GM20000 (cell line): ENCODE data around the gene PCID2.
A peak's percentile ranks its signal among the peaks of the same experiment; 100 is the strongest.

Experiments used
- DNase-seq: peaks from one replicate; pipeline ENCODE4 v3.0.0; 2012; ENCODE audit warnings: low spot score
- TF ChIP-seq, protein P1 (sequence below): IDR thresholded peaks from 2 replicates; pipeline ENCODE4 v1.5.1; 2012; ENCODE audit warnings: mild to moderate bottlenecking, control low read depth; ENCODE audit errors: extremely low read depth, missing control alignments

Gene PCID2

DNA sequence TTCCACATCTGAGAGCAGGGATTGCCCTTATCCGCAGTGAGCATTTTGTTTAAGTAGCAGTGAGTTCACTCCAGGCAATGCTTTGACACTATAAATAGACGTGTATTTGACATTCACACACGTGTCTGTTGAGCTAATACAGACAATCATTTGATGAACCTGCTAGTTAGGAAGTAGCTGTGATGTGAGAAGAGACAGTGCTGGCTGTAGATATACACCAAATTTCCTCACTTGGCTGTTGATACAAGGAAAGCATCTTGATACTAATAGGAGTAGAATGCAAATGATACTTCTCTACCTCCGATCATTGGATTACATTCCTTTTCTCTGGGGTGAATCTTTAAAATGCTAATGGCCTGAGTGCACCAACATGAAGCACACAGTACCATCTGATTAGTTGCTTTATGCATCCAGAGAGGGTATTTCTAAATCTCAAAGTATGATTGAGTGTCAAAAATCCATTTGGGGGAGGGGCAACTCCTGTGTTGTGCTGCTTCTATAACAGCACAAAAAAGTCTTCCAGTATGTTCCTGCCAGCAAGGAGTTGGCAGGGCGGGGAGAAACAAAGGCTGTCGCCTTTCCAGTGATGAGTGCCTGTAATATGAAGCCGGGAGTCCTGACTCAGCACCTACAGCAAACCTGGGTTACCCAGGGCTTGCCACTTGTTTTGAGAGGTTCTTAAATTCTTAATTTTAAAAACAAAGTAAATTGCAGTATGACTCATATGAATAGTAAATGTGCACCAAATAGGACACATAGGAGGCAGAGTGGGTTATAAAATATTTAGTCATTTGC, 8.0 kb upstream of the PCID2 start:
- TF ChIP-seq, protein P1, sequence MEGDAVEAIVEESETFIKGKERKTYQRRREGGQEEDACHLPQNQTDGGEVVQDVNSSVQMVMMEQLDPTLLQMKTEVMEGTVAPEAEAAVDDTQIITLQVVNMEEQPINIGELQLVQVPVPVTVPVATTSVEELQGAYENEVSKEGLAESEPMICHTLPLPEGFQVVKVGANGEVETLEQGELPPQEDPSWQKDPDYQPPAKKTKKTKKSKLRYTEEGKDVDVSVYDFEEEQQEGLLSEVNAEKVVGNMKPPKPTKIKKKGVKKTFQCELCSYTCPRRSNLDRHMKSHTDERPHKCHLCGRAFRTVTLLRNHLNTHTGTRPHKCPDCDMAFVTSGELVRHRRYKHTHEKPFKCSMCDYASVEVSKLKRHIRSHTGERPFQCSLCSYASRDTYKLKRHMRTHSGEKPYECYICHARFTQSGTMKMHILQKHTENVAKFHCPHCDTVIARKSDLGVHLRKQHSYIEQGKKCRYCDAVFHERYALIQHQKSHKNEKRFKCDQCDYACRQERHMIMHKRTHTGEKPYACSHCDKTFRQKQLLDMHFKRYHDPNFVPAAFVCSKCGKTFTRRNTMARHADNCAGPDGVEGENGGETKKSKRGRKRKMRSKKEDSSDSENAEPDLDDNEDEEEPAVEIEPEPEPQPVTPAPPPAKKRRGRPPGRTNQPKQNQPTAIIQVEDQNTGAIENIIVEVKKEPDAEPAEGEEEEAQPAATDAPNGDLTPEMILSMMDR, result no peak
- no peak for DNase-seq

DNA sequence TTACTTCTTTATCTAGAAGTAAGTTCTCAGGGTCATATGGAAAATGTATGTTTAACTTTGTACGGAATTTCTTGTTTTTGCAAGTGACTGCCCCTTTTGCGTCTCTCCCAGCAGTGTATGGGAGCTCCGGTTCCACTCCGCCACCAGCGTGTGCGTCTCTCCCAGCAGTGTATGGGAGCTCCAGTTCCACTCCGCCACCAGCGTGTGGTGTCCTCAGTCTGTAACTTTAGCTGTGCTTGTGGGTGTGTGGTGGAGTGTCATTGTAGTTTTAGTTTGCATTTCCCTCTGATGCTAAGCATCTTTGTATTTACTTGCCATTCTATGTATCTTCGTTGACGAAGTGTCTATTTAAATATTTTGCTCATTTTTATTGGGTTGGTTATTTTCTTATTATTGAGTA, 3.3 kb upstream of the PCID2 start:
- DNase-seq, result no peak
- TF ChIP-seq, protein P1, result no peak

DNA sequence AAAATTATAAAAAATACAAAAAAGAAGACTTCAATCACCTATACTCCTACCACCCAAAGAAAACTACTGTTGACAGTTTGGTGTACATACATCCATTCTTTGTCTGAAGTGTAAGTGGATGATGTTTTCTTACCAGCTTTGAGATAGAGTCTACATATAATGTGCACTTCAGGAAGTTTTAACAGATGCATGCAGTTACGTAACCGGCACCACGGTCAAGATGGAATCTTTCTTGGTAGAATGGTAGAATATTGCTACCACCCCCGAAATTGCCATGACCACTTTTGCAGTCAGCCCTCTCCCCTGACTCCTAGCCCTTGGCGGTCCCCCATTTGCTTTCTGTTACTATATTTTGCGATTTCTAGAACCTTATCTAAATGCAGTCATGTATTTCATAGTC, 2.4 kb upstream of the PCID2 start:
- no peak for DNase-seq
- TF ChIP-seq, protein P1, result no peak

DNA sequence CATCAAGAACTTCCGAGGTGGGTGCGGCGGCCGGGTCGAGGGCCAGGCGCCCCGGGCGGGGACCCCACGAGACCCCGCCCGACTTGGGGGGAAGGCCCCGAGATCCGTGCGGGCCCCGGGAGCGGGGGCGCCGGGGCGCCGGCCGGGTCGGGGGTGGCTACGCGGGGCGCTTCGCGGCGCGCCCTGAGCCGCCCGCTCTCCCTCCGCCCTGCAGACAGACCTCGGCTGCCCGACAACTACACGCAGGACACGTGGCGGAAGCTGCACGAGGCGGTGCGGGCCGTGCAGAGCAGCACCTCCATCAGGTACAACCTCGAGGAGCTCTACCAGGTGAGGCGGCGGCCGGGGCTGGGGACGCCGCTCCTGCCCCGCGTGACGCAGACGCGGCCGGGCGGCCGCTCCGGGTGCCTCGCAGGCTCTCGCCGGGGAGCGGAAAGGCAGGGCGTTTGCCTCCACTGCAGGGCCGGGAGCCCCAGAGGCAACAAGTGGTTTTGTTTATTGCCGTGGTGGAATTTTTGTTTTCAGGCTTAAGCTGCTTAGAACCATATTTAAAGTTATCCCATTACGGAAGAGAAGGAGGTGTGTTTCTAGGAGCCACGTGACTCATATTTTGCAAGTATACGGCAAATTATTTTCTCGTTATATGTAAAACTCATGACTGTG, 1.4 kb upstream of the PCID2 start:
- TF ChIP-seq, protein P1, result no peak
- DNase-seq, result peak; percentile 80

DNA sequence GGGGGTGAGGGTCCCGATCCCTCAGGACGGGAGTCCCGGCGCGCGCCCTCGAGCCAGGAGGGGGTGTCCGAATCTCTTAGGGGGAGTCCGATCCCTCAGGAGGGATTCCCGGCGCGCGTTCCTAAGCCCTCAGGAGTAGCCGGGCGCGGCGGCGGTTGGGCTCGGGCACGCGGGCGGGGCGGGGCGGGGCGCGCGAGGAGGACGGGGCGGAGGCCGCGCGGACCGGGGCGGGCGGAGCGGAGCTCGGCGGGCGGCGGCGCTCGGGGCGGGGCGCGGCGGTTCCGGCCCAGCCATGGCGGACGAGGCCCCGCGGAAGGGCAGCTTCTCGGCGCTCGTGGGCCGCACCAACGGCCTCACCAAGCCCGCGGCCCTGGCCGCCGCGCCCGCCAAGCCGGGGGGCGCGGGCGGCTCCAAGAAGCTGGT, 878 bp upstream of the PCID2 start, which contains the start of gene CUL4A:
TSS of gene CUL4A (plus strand) at position 278 of the 423 bp plus-strand sequence. CDS start at position 293, 15 bp downstream.
- TF ChIP-seq, protein P1, result no peak
- DNase-seq, result peak; percentile 93

DNA sequence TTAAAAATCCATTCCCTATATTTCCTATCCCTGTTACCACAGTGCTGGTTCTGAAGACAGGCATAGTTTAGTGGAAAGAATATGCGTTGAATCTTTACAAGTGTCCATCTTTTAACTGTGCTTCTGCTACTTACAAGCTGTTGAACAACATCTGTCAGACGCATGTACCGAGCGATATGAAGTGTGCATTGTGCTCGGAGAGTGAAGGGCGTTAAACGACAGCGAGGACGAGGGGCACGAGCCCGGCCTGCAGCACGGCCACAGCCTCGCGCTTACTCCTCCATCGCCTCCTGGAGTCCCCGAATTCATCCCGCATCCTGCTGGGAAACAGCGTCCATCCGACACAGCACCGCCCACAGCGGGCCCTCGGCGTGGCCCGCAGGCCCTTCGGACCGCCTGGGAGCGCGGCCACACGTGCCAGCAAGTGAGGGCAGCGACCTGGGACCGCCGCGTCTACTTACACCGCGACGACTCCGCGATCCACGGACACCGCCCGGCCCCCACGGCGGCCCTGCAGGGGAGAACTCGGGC, 514 bp downstream of the PCID2 start:
- TF ChIP-seq, protein P1, result no peak
- peak; percentile 29 for DNase-seq

DNA sequence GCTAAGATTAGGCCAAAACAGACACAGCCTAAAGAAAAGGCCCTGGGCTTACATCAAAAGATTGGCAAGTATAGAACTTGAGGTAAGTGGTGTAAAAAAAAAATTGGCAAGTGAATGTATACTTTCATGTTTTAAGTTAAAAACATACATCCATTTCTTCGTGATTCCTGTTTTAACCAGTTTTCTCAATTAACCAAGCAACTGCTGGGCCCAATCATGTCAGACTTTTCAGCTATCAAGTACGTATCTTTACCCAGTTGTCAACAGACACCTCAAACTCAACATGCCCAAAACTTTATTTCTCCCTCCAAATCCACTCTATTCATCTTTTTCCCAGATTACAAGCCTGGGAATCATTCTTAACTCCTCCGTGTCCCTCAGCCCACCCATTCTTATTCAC, 1.0 kb downstream of the PCID2 start:
- TF ChIP-seq, protein P1, result no peak
- no peak for DNase-seq
